HG03378 (cell line): ENCODE data around the gene KLHL2.

Experiments
- ATAC-seq: cut with Tn5 transposase; IDR thresholded peaks from one replicate; pipeline ENCODE4 v1.9.1; 2021; ENCODE audit warnings: mild to moderate bottlenecking, moderate library complexity; ENCODE audit not compliant: unreplicated experiment

KLHL2 gene

GRCh38 chr4:165360985-165361670 lies 153.8 kb downstream of the KLHL2 start:
- no peak for ATAC-seq

DNA sequence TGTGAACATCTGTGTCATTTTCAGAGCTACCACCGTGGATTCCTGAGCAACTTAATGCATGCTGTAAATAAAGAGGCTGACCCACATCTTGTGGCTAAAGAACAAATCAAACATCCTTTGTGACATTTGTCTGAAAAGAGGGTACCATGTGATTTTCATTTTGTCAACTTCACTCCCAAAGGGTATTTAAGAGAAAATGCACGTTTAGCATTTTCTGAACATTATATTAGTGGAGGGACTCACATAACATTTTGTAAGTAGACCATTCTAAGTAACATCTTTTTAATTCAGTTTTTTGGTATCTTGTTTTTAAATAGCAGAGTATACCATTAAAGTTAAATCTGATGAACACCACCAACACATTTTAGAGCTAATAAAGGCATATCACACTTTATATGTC lies 154.4 kb downstream of the KLHL2 start:
- no peak for ATAC-seq

GRCh38 chr4:165364452-165365080 lies 157.2 kb downstream of the KLHL2 start:
- ATAC-seq = no peak

- no peak for ATAC-seq
Measured at GRCh38 chr4:165367040-165367439, 159.7 kb downstream of the KLHL2 start.

DNA sequence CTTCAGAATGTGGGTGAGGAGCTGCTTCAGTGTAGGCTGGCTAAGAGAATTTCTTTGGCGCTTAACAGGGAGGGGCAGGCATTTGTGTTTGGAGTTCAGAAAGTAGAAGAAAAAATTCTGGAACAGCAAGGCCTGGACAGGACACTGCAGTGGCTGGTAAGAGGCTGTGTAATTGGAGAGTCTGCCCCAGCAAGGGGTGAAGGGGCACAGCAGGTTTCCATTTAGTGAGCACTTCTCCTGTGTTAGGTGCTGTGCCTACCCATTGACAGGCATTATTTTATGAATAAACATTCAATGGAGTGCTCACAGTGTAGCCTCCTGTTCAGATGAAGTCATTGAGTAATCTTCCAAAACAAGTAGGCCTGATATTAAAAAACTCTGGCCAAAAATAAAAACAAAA lies 160.8 kb downstream of the KLHL2 start:
- no peak for ATAC-seq

DNA sequence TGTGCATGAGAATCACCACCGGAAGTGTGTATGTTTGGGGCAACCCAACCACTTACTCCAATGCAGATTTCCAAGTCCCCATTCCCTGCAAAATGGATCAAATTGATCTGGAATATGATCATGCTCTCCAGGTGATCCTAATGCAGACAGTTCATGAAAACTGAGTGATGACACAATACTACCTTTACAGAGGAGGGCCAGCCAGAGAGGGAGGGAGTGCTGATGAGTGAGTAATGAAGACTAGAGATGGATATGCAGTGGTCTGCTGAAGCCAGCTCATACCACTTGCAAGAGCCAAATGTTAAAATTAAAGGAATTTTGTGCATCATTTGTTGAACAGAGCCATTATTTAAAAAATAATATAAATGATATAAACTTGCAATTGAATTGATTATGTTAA lies 161.2 kb downstream of the KLHL2 start:
- ATAC-seq = no peak

- ATAC-seq = no peak
Measured at GRCh38 chr4:165369522-165369921, 162.2 kb downstream of the KLHL2 start.

- no peak for ATAC-seq
Measured at GRCh38 chr4:165370530-165370929, 163.2 kb downstream of the KLHL2 start.
